ENCODE data around the gene HSPA5. TPM values are rescaled to one million over a fixed set of nuclear protein-coding genes. Genes with fewer than 3 reads are reported as not detected.
"Not testable (repeated sequence)": the region's sequence is repeated elsewhere in the genome, so short reads cannot be mapped to it uniquely, and the experiment has no call there.

Gene HSPA5
- total RNA-seq, 1 donor: 130 TPM

DNA sequence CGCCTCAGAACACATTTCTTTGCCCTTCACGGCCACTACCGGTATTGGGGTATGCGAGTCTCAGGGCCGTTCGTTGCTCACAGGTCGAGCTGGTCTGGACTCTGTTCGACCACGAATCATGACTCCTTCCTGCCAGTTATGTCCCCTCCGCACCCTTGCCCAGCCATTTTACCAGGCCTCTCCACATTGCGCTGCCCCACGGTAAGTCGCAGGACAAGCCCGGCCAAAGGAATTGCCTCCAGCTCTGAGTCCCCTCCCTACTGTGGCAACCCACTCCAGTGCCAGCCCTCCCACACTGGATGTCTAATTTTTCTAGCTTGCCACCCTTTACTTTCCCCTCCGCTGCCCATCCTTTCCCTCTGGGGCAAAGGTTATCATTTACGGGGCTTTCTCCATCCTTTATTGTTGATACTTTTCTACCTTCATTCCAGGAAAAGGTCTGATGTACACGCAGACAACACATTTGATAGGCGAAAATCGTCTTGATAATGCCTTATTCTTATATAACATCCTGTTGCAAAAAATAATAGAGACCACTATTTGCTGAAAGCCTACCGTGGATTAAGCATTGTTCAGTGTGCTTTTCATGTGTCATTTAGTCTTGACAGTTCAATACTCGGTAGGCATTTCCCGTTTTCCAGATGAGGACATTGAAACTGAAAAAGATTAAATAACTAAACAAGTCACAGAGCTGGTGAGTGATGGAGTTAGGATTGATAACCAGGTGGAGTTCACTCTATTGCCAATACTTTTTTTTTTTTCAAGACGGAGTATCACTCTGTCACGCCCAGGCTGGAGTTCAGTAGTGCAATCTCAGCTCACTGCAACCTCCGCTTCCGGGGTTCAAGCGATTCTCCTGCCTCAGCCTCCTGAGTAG, 958 bp upstream of the HSPA5 start:
- TF ChIP-seq, protein P1, sequence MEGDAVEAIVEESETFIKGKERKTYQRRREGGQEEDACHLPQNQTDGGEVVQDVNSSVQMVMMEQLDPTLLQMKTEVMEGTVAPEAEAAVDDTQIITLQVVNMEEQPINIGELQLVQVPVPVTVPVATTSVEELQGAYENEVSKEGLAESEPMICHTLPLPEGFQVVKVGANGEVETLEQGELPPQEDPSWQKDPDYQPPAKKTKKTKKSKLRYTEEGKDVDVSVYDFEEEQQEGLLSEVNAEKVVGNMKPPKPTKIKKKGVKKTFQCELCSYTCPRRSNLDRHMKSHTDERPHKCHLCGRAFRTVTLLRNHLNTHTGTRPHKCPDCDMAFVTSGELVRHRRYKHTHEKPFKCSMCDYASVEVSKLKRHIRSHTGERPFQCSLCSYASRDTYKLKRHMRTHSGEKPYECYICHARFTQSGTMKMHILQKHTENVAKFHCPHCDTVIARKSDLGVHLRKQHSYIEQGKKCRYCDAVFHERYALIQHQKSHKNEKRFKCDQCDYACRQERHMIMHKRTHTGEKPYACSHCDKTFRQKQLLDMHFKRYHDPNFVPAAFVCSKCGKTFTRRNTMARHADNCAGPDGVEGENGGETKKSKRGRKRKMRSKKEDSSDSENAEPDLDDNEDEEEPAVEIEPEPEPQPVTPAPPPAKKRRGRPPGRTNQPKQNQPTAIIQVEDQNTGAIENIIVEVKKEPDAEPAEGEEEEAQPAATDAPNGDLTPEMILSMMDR (IDR thresholded peaks at IDR 0.05; ENCODE audit: insufficient read depth, low read depth, low read length): no peak
- no peak for DNase-seq (ENCODE audit: low read depth)
- peak overlapping the region; percentile 70 for H3K4me3 ChIP-seq (ENCODE audit: low read depth, low read length)

DNA sequence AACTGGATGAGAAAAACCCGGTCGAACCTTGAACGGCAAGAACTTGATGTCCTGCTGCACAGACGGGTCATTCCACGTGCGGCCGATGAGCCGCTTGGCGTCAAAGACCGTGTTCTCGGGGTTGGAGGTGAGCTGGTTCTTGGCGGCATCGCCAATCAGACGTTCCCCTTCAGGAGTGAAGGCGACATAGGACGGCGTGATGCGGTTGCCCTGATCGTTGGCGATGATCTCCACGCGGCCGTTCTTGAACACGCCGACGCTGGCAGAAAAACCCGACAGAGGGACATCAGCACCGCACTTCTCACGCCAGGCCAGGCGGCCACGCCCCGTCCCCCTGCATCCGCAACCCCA, 519 bp downstream of the HSPA5 start:
- peak; percentile 51 for DNase-seq (ENCODE audit: low read depth)
- TF ChIP-seq, protein P1 (IDR thresholded peaks at IDR 0.05; ENCODE audit: insufficient read depth, low read depth, low read length): no peak
- H3K4me3 ChIP-seq (ENCODE audit: low read depth, low read length): peak overlapping the region; percentile 90

DNA sequence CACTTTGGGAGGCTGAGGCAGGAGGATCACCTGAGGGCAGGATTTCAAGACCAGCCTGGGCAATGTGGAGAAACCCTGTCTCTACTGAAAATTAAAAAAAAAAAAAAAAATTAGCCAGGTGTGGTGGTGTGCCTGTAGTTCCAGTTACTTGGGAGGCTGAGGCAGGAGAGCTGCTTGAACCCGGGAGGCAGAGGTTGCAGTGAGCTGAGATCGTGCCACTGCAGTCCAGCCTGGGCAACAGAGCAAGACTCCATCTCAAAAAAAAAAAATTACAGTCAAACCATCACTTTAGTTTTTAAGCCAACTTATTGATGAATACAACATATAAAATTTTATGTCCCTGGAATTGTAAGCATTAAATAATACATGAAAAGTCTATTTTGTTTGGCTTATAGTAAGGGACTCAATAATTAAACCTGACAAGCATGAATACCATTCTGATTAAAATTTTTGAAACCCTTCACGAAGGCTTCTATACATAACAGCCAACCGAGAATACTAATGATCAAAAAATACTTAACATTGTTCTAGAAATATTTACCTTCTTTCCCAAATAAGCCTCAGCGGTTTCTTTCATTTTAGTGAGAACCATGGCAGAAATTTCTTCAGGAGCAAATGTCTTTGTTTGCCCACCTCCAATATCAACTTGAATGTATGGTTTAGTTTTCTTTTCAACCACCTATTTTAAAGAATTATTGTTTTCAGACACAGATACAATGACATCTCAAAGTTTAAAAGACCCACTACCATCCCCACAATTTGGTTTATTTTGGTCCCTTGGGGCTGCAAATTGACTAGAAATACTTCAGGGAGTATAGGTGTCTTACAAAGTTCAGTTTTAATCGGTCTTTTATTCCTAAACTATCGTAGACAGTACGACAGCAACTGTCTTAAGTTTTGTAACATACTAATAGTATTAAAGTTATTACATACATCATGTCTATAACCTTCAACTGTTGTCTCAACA, 1.2 kb downstream of the HSPA5 start:
- H3K4me3 ChIP-seq (ENCODE audit: low read depth, low read length): peak overlapping the region; percentile 90
- TF ChIP-seq, protein P1 (IDR thresholded peaks at IDR 0.05; ENCODE audit: insufficient read depth, low read depth, low read length): no peak
- DNase-seq (ENCODE audit: low read depth): no peak

DNA sequence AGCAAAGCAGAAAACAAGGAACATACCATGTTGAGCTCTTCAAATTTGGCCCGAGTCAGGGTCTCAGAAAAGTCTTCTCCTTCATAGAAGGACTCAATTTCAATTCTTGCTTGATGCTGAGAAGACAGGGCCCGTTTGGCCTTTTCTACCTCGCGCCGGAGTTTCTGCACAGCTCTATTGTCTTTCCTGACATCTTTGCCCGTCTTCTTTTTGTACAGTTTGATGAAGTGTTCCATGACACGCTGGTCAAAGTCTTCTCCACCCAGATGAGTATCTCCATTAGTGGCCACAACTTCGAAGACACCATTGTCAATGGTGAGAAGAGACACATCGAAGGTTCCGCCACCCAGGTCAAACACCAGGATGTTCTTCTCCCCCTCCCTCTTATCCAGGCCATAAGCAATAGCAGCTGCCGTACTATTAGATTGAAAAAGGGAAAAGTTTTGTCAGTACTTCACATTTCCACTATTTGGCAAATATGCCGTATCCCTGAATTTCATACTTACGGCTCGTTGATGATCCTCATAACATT, 2.2 kb downstream of the HSPA5 start:
- H3K4me3 ChIP-seq (ENCODE audit: low read depth, low read length): peak overlapping the region; percentile 90
- no peak for DNase-seq (ENCODE audit: low read depth)
- TF ChIP-seq, protein P1 (IDR thresholded peaks at IDR 0.05; ENCODE audit: insufficient read depth, low read depth, low read length): no peak

DNA sequence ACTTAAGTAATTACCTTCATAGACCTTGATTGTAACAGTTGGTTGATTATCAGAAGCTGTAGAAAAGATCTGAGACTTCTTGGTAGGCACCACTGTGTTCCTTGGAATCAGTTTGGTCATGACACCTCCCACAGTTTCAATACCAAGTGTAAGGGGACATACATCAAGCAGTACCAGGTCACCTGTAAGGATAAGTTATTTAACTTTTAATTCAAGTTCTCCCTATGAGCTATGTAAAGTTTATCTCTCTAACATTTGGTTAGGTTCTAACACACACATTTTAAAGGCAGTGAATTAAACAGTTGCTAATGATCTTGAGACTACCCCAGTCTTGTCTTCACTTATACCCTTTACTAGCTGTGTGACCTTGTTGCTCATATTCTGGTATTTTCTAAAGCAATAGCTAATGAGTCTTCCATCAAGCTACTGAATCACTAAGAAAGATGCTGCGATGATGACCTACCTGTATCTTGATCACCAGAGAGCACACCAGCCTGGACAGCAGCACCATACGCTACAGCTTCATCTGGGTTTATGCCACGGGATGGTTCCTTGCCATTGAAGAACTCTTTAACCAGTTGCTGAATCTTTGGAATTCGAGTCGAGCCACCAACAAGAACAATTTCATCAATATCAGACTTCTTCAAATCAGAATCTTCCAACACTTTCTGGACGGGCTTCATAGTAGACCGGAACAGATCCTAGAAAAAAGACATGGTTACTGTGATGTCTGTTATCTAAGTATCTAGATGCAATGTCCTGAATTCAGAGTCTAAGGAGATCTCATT, 2.8 kb downstream of the HSPA5 start:
- no peak for DNase-seq (ENCODE audit: low read depth)
- TF ChIP-seq, protein P1 (IDR thresholded peaks at IDR 0.05; ENCODE audit: insufficient read depth, low read depth, low read length): no peak
- H3K4me3 ChIP-seq (ENCODE audit: low read depth, low read length): peak overlapping the region; percentile 90

DNA sequence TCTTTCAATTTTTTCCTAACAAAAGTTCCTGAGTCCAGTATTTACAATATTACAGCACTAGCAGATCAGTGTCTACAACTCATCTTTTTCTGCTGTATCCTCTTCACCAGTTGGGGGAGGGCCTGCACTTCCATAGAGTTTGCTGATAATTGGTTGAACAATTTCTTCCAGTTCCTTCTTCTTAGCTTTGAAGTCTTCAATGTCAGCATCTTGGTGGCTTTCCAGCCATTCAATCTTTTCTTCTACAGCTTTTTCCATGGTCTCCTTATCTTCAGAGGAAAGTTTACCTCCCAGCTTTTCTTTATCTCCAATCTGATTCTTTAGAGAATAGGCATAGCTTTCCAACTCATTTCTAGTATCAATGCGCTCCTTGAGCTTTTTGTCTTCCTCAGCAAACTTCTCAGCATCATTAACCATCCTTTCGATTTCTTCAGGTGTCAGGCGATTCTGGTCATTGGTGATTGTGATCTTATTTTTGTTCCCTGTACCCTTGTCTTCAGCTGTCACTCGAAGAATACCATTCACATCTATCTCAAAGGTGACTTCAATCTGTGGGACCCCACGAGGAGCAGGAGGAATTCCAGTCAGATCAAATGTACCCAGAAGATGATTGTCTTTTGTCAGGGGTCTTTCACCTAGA, 4.5 kb downstream of the HSPA5 start:
- peak overlapping the region; percentile 90 for H3K4me3 ChIP-seq (ENCODE audit: low read depth, low read length)
- not testable (repeated sequence) for DNase-seq (ENCODE audit: low read depth)
